NCI-H2196 treated with DMSO at 0.1 percent for 48 hours (cell line): Measurements from ENCODE around the gene RPTOR.

Experiments
- DNase-seq: peaks from one replicate; lab custom pipeline; 2025; ENCODE audit not compliant: unreplicated experiment; lab: John Stamatoyannopoulos, UW

RPTOR gene

DNA sequence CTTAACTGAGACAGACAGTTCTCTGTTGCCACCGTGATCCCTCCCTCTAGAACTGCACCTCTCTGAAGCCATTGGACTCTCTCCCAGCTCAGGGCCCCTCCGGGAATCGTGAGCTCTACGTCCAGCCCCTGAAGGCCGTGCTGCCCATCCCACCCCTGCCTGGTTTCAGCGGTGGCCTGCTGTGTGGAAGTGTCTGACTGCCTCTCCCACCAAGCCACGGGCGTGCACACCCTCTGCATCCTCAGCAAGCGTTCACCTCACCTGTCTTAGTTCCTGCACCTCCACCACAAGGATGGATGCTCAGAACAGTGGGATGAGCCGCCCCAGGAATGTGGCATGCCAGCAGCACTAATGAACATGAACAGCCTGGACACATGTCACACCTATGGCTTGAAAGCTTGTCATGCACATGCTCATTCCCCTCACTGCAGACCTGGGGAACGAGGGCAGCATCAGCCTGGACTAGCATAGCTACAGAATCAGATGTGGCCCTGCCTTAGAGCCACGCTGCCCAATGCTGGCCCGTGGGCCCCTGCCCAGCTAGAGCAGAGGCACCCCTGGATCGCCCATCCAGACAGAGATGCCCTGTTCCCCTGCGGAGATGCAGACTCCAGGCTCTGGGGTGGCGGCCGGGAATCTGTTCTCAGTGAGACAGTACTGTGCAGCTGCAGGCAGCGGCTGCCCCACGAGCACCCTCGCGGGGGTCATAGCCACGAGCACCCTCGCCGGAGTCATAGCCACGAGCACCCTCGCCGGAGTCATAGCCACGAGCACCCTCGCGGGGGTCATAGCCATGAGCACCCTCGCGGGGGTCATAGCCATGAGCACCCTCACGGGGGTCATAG is 373.3 kb downstream of the RPTOR start:
- no peak for DNase-seq

DNA sequence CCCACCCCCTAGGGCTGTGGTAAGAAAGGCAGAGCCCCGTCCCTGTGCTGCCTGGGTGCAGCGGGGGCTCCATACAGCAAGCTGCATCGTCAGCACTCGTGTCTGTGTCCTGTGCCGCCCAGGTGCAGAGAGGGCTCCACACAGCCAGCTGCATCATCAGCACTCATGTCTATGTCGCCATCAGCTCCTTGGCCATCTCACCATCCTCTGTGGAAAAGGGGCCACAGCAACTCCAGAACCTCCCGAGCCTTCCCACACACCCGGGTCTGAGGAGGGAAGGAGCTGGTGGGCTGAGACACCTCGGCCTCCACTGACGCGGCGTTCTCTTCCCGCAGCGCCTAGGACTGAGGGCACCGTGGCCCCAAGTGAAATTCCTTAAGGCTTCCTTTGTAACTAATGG is 374.1 kb downstream of the RPTOR start:
- DNase-seq = no peak

DNA sequence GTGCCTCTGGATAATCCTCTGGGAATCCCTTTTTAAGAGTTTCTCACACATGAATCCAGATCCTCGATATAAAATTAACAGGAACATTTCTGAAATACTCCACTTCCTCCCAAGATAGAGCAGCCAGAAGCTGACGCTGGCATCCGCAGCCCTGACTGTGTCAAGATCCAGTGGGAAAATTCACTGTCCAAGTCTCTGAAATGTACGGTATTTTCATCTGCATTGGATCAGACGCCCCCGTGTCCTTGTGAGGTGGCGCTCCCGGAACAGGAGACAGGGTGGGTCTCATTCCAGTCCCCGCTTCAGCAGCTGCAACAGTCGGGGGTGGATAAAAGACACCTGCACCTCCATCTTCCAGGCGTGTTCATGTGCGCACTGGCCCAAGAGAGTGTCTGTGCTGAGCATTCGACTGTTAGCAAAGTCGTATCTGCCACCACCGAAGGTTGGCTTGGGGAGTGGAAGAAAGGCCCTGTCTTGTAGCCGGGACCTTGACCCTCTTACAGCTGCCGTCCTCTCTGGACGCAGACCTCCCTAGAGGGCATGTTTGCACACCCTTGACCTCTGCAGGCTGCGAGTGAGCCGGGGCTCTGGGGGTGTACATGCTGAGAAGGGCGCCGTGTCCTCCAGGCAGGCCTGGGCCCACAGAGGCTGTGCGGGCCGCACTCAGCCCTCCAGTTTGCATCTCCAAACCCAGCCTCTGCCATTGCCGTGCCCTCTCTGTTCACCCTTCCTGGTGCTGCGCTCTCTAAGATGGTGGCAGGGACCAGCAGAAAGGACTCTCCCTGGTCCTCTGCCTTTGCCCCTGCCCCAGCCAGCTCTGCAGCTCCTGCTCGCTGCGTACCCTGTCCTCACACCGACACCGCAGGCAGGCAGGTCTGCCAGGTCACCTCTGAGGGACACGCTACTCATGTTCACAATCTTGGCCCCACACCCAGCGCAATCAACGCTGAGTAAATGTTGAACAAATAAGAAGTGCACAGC is 375.0 kb downstream of the RPTOR start:
- DNase-seq = no peak

DNA sequence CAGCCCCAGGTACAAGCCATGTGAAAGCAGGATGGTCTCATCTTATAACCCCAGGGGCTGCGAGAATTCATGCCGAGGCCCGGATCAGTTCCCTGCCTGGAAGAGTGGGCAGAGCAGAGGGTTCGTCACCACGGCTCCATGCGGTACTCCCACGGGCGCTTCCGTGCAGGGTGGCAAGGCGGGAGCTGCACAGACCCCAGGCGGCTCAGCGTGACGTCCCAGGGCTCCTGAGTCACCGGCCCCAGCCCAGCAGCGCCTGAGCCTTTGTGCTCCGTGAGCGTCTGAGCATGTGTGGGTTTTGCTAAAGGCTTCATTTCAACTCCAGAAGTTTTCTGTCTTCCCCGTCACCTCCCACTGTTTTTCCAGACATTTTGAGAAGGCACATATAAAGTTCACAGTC is 375.8 kb downstream of the RPTOR start:
- no peak for DNase-seq

DNA sequence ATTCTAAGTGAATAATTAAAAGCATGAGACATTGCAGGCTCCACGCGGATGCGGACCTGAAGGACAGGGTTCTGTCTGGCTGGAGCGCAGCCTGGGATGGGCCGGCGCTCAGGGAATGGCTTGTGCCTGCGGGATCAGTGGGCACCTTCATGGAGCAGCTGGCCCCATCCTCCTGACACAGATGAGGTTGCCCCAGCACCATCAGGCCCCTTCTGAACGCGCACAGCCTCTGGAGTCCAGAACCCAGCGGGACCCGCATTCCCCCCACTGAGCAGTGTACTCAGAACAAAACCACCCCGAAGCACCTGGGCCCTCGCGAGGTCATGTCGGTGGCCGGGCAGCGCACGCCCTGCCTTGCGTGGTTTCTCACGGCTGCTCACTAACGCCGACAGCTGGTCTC is 376.5 kb downstream of the RPTOR start:
- DNase-seq = no peak

DNA sequence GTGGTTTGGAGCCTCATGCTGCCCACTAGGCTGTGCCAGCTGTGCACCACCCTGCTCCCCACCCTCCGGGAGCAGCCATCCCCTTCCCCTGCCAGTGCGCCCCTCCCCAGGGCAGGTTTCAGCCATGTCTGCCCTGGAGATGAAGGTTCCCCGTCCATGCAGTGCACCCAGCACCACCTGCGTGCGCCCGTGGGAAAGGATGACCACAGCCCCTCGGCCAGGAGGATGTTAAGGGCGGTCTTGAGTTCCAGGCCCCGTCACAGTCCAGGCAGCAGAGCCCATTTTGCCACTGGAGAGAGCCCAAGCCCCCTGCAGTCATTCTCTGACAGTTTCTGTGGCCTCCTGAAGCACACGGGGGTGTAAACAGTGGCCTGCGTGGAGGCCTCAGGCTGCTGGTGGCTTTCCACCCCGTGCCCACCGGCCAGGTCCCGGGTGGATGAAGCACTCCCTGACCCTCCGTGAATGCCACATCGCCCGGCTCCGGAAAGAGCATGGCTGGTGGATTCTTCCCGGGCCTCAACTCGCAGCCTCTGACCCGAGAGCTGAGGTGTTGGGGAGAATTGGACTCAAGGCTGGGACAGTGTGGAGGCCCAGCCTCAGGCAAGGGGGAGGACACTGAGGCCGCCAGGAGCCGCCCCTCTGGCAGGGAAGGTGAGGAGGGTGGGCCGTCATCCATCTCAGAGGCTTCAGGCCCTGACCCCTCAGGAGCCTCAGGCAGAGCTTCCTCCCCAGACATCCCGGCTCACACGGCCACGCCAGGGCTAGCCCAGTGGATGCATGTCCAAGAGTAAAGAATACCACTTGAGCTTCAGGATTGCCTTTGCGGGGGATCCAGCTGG is 377.3 kb downstream of the RPTOR start:
- DNase-seq = no peak

DNA sequence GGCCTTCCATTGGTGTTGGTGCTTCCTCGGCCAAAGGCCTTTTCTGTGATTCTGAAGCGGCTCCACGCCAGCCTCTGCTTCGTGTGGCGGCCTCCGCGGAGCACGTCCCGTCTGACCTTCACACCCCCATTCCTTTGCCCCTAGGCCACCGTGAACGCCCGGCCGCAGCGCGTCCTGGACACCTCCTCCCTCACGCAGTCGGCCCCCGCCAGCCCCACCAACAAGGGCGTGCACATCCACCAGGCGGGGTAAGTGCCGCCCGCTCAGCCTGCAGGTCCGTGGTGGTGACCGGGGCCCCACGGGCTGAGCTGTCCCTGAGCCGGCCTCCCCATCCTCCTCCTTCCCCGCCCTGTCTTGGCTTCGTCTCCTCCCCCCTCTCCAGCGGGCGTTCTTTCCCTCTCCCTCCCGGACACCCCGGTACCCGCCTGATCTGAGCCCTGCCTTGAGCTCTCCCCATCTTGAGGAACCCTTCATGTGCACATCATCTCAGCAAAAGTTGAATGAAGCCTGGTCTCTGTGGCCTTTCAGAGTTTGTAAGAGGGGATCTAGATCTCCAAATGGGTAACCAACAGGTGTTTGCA is 378.0 kb downstream of the RPTOR start:
- no peak for DNase-seq

DNA sequence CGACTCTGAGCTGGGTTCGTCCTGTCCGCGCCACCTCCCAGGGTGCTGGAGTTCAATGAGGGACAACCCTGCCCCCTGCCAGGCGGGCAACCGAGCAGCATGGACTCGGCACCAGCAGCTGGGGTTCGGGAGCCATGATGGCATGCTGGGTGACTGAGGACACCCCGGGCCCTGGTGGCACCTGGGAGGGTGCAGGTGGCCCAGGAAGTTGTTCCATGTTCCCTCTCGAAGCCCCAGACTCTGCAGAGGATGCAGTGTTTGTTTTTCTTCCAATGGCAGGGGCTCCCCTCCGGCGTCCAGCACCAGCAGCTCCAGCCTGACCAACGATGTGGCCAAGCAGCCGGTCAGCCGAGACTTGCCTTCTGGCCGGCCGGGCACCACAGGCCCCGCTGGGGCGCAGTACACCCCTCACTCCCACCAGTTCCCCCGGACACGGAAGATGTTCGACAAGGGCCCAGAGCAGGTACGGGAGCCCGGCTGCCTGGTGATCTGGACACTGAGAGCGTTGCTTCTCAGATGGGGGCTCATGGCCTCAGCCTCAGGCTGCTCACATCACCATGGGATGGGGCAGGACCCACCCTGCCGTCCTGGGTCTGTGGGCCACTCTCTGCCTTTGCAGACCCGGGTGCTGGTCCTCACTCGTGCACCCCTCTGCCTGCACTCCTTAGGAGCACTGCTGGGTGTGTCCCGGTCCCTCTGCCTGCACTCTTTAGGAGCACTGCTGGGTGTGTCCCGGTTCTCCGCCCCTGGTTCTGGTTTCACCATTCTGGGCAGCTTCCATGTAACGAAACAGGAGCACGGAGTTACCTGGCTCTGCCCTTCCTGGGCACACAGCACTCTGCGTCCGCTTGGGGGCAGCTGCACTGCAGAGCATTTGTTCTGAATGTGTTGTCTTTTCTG is 378.8 kb downstream of the RPTOR start:
- DNase-seq = no peak

DNA sequence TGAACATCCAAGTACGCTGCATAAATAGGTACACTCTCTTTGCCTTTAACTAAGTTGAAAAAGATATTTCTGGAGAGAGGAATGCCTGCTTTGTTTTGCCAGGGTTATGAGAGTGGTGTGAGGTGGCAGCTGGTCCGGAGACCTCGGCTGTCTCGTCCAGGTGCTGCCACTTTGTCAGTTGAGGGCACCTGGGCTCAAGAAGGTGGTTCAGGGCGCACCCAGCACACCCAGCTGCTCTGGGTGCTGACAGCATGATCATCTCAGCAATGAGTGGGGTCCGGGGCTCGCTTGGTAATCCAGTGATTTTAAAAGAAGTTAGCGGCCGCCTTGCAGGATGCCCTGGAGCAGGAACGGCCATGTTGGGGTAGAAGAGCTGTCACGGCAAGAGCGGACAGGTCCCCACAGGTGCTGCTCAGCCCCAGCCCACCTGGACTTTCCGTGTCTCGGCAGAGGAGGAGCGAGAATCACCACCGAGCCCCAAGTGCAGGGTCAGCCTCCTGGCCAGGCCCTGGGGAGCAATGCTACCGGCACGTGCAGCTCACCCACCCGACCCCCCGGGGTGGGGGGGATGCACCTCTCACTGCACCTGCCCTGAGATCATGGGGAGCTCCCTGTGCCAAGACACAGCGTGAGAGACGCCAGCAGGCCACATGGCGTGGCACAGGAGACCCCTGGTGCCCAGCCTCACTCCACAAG is 379.6 kb downstream of the RPTOR start:
- DNase-seq = no peak

DNA sequence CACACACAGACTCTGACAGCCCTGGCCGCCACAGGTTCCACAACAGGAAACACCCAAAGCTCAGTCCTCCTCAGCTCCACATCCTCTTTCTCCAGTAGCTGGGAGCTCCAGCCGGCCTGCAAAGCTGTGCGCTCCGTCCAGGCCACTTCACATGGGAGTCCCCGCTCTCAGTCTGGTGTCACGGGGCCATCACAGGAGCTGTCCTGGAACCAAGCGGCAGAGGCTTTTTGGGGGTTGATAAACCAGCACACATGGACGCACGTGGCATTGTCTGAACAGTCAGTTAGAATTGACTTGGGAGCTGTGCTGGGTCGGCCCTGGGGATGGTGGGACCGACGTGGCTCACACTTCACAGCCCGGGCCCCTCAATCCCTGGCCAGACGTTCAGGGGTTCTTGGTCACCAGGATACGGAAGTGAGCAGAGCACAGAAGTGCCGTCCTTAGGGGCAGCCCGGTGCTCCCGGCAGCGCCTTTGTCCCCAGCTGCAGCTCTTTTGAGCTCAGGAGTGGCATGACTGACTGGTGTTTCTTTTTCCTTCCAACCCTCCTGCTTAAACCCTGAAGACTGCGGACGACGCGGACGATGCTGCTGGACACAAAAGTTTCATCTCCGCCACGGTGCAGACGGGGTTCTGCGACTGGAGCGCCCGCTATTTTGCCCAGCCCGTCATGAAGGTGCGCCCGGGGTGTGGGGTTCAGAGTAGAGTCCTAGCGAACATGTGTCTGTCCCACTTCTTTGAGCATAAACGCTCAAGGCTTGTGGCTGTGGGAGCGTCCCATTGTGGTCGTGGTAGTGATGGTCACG is 380.4 kb downstream of the RPTOR start:
- DNase-seq = no peak

DNA sequence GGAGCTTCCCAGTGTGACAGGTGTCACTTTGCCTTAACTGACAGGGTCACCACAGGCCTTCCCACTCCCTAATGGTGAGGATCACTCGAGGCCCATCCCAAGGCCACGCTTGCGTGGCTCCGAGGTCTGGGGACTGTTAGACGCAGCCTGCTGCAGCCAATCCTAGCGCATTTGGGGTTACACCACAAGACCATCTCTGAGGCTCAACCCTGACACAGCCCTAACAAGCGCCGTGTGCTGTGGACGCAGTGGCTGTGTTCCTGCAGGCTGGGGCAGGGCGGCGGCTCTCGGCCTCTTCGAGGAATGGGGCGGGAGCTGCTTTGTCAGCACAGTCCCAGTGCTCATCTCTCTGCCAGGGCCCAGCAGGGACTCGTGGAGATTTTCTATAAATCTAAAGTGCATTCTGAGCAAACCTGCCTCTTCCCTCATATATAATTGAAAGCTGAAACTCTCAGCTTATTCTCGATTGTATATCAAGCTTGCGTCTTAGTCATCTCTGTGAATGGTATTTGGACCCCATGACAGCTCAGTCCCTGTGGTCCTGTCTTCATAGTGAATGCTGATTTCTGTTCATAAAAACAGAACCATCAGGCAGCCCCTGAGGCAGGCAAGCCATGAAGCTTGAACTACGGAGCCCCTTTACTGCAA is 381.2 kb downstream of the RPTOR start:
- no peak for DNase-seq

DNA sequence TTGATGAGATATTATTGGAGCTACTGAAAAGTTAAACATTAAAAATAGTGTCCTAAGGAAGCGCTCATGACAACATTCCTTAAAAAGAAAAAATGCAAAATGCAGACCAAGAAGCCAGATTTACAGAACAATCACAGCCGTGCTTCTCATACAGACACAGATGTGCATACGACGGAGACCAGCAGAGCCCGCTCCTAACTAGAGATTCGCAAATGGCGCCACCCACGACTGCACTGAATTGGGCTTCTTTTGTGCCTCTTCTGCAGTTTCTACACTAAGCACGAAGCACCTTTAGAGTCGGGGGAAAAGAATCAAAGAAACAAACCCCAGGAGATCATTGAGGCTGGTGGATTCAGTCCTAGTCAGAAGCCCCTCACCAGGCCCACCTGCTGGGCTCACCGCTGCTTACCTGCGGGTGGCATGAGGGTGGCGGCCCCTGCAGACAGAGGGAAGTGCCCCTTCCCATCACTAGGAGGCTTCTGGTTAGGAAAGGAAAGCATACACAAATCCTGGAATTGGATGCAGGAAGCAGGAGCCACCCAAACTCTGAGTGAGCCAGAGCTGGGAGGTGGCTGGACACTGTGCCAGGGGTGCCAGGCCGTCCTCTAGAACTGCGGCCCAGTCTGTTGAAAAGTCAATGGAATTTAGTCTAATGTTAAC is 382.1 kb downstream of the RPTOR start:
- DNase-seq = no peak

DNA sequence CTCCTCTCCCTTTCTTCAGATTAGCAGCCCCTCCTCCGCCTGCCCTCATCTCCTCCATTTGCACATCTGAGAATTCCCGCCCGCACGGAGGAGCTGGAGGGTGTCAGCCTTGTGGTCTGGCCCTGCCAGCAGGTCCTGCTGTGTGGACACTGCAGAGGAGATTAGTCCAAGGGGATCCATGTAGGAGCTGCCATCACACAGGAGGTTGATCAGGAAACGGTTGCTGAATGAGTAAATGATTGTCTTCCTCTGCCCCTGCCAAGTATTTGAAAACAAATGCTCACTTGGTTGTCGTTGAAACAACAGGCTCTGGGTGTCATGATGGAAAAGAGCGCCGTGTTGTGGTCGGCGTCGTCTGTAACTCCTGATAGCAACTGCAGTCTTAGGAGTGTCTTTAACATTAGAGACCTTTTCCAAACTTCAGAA is 383.2 kb downstream of the RPTOR start:
- DNase-seq = no peak

DNA sequence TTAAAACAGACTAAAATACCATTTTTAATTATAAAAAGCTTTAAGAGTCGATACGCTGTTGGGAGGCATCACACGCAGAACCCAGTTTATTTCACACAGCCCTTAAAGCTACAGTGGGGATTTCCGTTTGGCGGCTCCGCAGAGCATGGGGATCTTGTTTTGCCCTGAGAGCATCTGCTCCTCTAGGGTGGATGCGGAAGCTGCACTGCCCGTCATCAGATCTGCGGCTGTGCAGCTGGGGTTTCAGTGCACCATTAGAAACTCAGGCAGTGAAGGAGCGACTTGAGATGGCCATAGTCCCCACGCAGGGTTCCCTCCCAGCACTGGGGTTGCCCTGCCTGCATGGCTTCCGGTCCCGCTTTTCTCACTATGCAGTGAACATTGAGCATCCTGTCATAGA is 384.8 kb downstream of the RPTOR start:
- DNase-seq = no peak

DNA sequence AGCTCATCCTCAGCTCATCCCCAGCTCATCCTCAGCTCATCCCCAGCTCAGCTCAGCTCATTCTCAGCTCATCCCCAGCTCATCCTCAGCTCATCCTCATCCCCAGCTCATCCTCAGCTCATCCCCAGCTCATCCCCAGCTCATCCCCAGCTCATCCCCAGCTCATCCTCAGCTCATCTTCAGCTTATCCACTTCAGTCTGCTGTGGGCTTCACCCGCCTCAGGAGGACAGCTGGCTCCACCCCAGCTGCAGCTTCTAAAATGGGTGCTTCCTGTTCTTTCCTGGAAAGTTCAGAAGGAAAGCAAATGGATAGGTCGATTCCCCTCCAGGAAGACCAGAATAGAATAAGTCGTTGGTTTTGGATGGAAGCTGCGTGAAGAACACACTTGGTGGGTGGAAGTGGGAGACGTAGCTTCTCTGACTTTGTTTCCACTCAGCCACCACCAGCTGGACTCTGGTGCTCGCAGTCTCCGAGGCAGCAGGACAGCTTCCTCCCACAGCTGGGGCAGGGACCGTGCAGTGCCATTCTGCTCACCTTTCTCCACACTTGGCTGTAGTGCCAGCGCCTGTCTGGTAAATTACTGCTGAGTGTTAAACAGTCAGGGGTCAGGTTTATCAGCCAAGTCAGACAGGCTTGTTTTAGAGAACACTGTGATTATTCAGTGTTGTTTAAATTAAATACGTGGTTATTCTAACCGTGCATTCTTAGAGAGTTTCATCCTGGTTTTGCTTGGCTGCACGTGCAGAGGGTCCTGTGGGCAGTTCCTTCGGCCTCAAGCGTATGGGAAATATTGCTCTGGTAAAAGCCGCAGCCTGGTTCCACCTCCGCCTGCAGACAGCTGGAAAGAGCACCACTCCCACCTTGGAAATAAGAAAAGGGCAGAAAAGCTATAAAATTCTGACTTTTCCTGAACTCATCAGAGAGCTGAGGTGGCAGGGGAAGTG is 386.0 kb downstream of the RPTOR start:
- no peak for DNase-seq
